Activated naive CD8-positive, alpha-beta T cell (primary cell): ENCODE results near the gene SCYL1.

Experiments
- H3K27ac Mint-ChIP-seq: one replicate; pipeline ENCODE4 v1.8.0; 2021; ENCODE audit warnings: mixed read lengths
- H3K27me3 Mint-ChIP-seq: one replicate; pipeline ENCODE4 v1.8.0; 2021; ENCODE audit warnings: mixed read lengths
- H3K36me3 Mint-ChIP-seq: one replicate; pipeline ENCODE4 v1.8.0; 2021; ENCODE audit warnings: mixed read lengths
- H3K4me1 Mint-ChIP-seq: one replicate; pipeline ENCODE4 v1.8.0; 2021; ENCODE audit warnings: low read depth, mixed read lengths
- H3K4me3 Mint-ChIP-seq: one replicate; pipeline ENCODE4 v1.8.0; 2021; ENCODE audit warnings: mild to moderate bottlenecking, mixed read lengths
- H3K9me3 Mint-ChIP-seq: one replicate; pipeline ENCODE4 v1.8.0; 2021; ENCODE audit warnings: low read depth, mixed read lengths

Gene SCYL1

DNA sequence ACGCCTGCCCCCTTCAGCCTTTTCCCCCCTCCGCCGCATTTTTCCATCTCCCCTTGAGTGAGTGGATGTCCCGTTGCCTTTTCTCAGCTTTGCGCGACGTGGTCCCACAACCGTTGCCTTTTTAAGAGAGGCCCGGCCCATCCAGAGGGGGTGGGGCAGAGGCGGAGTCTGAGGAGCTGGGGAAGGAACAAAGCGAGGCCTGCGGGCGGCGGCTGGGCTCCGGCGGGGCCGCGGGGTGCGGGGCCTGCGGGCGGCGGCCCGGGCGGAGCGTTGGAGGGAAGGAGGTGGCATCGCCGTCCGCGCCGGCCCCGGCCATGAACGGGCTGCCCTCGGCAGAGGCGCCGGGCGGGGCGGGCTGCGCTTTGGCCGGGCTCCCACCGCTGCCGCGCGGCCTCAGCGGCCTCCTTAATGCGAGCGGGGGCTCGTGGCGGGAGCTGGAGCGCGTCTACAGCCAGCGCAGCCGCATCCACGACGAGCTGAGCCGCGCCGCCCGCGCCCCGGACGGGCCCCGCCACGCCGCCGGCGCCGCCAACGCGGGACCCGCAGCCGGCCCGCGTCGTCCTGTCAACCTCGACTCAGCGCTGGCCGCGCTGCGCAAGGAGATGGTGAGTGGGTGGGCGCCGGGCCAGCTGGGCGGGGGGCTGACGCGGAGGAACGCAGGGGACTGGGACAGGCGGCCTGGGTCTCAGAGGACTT, 47.6 kb downstream of the SCYL1 start, which contains the start of gene FAM89B:
FAM89B (plus strand) TSS at position 183 of the 696 bp plus-strand sequence; CDS start at position 315, 132 bp downstream.
- Mint-ChIP-seq H3K36me3 (peaks cover 8% of the 10 kb centered on the region), H3K27ac (peak within 1 kb of the TSS; percentile 83), H3K4me3 (peak within 1 kb of the TSS; percentile 99), H3K9me3 (no peaks in the 10 kb centered on the region), H3K4me1 (peaks cover 54% of the 10 kb centered on the region), H3K27me3 (no peaks in the 10 kb centered on the region)

DNA sequence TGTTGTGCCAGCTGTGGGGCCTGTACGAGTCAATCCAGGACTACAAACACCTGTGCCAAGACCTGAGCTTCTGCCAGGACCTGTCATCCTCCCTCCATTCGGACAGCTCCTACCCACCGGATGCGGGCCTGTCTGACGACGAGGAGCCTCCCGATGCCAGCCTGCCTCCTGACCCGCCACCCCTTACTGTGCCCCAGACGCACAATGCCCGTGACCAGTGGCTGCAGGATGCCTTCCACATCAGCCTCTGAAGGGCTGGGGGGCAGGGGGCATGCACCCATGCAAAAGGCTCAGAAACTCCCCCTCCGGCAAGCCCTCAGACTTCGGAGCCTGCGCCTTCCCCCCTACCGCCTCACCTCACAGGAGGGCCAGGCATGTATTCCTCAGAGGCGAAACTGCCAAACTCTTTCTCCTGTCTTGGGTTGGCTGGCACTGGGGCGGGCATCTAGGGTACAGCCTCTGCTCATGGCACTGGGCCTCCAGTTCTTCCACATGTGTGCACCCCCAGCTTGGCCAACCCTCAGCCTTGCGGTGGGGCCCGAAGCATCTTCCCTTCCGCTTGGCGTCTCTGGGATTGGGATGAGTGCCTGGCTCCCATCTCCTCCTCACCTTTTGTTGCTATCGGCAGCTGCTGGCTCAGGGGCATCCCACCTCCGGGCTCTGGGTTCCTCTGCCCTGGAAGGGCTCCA, 48.7 kb downstream of the SCYL1 start:
- H3K27ac Mint-ChIP-seq = peak overlapping the region; percentile 84
- peaks cover 58% of the 10 kb centered on the region for H3K4me1 Mint-ChIP-seq
- no peaks in the 10 kb centered on the region for H3K9me3 Mint-ChIP-seq
- H3K4me3 Mint-ChIP-seq = peak overlapping the region; percentile 87
- no peaks in the 10 kb centered on the region for H3K27me3 Mint-ChIP-seq
- peaks cover 5% of the 10 kb centered on the region for H3K36me3 Mint-ChIP-seq

DNA sequence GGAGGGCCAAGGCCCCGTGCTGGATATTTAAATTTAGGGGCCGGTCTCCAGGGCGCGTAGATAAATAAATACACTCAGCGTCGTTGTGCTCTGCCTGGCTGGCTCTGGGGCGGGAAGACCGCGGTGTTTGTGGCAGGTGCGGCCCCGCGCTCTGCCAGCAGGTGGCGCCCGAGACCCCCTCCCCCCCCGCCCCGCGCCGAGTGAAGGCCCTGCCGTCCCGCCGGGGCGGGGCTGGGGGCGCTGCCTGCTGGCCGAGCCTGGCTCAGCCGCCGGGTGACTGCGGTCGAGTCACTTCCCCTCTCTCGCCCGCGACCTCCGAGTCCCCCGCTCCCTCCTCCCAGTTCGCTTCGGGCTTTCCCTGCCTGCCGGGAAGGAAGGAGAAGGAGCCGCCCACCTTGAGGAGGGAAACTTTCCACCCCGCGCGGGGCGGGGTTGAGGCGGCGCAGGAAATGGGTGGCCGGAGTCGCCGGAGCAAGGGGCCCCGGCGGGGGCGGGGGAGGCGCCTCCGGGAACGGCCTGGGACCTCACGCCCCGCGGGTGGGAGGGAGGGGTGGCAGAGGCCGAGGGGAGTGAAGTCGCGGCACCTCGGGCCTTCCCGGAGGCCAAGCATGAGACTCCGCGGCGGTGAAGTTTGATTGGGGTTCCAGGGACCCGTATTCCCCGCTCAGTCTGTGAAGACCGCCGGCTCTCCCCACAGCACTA, 49.4 kb downstream of the SCYL1 start:
- Mint-ChIP-seq H3K27me3 (no peaks in the 10 kb centered on the region), H3K36me3 (peaks cover 5% of the 10 kb centered on the region), H3K4me3 (peak overlapping the region; percentile 90), H3K4me1 (peaks cover 54% of the 10 kb centered on the region), H3K9me3 (no peaks in the 10 kb centered on the region), H3K27ac (peak overlapping the region; percentile 91)

DNA sequence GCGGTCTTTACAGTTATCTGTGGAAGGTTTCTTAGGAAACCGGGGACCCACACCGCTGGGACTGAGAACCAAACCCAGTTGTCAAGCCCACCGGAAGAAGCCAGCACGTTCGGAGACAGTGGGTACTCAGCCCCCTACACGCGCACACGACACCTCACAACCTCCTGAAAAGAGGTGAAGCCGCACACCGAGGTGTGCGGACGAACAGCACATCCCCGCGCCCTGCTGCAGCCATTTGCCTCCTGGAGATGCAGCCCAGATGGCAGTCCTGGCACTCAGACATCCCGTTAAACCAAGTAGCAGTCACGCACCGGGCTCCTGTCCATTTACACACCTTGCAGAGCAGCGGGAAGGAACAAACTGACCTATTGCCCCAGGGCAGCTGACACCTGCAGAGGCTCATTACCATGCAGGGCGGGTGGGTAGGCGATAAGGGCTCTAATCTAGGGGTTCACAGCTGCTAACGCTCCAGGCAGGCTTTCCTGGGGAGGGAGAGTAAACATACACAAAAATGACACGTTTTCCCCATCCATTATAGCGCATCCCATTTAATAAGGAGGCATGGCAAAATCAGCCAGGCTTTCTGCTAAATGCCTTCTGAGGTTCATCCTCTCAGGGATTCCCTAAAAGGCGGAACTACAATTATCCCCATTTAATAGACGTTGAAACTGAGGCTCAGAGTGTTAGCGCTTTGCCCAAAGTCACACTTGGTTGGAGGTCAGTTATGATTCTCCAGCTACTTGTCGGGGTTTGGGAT, 50.1 kb downstream of the SCYL1 start:
- H3K4me3 Mint-ChIP-seq = peak overlapping the region; percentile 90
- no peaks in the 10 kb centered on the region for H3K9me3 Mint-ChIP-seq
- peaks cover 5% of the 10 kb centered on the region for H3K36me3 Mint-ChIP-seq
- H3K4me1 Mint-ChIP-seq = peaks cover 52% of the 10 kb centered on the region
- no peaks in the 10 kb centered on the region for H3K27me3 Mint-ChIP-seq
- peak overlapping the region; percentile 91 for H3K27ac Mint-ChIP-seq

DNA sequence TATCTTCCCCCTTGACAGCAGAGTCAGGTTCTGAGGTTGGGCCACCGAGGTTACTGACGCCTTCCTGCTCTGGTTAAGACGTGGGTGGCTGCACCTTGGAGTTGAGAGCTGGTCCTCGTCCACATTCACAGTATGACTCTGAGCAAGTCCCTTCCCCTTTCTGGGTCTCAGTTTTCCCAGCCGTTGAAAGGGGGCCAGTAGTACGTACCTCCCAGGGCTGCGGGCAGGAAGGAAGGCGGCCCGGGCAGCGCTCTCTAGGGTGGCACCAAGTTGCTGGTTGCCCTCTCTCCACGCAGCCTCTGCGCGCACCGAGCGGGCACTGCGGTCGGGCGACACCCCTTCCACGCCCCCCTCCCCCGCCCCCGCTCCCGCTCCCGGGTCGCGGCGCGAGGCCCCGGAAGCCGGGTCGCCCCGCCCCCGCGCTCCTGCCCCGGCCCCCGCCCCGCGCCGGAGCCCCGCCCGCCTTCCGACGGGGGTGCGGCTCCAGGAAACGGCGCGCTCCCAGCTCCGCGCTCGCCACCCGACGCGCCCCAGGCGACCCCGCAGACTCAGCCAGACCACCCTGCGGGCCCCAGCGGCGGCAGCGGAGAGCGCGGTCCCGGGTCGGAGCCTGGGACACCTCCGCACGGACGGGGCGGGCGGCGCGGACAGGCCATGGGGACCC, 50.8 kb downstream of the SCYL1 start, which contains the start of gene EHBP1L1:
EHBP1L1 (plus strand) TSS at position 486 of the 664 bp plus-strand sequence. CDS start 250 bp downstream, outside the sequence.
- Mint-ChIP-seq H3K27ac (peak within 1 kb of the TSS; percentile 91), H3K9me3 (no peaks in the 10 kb centered on the region), H3K4me3 (peak within 1 kb of the TSS; percentile 90), H3K27me3 (no peaks in the 10 kb centered on the region), H3K4me1 (peaks cover 50% of the 10 kb centered on the region), H3K36me3 (peaks cover 4% of the 10 kb centered on the region)

DNA sequence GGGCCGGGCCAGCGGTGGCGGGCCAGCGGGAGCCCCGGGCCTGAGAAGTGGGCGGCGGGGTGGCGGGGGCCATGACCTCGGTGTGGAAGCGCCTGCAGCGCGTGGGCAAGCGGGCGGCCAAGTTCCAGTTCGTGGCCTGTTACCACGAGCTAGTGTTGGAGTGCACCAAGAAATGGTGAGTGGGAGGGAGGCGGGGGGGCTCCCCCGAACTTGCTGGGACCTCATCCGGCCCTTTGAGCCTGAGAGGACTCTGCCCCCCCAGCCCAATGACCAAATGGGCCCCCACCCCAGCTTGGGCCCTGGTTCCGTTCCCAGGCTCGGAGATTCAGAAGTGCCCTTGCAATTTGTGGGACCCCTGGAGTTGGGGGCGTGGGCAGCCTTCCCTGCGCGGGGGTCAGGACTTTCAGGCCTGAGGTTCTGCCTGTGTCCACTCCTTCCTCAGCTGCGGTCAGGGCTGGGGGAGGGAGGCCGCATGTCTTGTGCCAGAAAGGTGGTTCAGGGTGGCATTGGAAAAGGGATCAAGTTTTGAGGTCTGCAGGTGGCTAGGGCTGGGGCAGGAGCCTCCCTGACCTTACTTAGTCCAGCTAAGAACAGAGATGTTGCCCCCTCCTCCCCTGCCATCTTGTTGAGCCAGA, 51.5 kb downstream of the SCYL1 start:
- Mint-ChIP-seq H3K36me3 (peaks cover 4% of the 10 kb centered on the region), H3K4me1 (peaks cover 47% of the 10 kb centered on the region), H3K4me3 (peak overlapping the region; percentile 85), H3K27ac (peak overlapping the region; percentile 72), H3K27me3 (no peaks in the 10 kb centered on the region), H3K9me3 (no peaks in the 10 kb centered on the region)

DNA sequence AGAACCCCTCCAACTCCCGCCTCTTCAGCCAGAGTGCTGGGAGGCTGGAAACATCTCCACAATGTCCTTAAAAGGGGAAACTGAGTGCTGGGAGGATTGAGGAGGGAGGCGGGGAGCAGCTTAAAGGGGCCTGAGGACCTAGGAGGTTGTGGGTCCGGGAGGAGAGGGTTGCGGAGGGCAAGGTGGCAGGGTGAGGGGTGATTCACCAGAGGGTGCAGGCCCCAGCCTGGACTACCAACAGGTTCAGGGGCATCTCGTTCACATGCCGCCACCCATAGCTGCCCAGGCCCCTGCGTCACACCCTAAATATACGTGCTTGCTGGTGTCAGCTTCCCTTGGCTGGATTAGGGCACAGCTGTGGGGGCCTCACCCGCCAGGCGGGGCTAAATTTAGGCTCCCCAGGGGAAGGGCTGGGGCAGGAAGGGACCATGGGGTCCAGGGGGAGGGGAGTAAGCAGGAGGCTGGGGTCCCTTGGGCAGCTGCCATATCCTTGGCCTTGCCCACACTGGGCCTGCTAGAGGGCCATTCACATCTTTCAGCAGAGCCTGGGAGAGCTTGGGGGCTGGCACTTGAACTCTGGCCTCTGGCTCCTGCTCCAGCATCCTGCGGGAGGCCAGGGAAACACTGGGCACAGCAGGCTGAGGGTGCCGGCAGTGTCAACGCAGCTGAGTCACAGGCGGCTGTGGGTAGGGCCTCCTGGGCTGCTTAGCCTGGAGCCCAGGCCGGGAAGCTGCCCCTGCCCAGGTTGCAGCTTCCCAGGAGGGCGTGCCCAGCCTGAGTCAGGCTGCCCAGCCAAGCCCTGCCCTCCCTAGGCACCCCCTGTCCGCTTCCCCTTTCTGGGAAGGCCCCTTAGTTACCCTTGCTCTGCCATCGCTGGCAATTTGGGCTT, 52.2 kb downstream of the SCYL1 start:
- Mint-ChIP-seq H3K4me3 (peak overlapping the region; percentile 85), H3K36me3 (peaks cover 2% of the 10 kb centered on the region), H3K27ac (peak overlapping the region; percentile 72), H3K27me3 (no peaks in the 10 kb centered on the region), H3K9me3 (no peaks in the 10 kb centered on the region), H3K4me1 (peaks cover 40% of the 10 kb centered on the region)

DNA sequence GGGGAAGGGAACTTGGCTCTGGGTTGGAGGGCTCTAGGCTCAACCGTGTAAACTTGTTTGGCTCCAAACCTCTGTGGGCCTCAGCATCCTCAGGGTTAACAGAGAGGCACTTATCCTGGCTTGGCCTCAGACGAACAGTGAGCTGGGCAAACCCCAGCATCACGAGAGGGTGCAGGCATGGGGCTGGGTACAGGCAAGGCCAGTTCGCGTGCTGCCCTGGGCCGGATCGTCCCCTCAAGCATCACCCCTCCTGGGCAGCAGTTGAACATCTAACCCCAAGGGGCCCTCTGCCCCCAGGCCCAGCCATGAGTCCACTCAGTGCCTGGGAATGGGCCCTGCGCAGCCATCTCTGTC, 52.9 kb downstream of the SCYL1 start:
- H3K4me1 Mint-ChIP-seq = peaks cover 37% of the 10 kb centered on the region
- H3K4me3 Mint-ChIP-seq = peak overlapping the region; percentile 55
- H3K27me3 Mint-ChIP-seq = no peaks in the 10 kb centered on the region
- no peaks in the 10 kb centered on the region for H3K9me3 Mint-ChIP-seq
- no peak overlapping the region for H3K27ac Mint-ChIP-seq
- H3K36me3 Mint-ChIP-seq = peaks cover 2% of the 10 kb centered on the region

DNA sequence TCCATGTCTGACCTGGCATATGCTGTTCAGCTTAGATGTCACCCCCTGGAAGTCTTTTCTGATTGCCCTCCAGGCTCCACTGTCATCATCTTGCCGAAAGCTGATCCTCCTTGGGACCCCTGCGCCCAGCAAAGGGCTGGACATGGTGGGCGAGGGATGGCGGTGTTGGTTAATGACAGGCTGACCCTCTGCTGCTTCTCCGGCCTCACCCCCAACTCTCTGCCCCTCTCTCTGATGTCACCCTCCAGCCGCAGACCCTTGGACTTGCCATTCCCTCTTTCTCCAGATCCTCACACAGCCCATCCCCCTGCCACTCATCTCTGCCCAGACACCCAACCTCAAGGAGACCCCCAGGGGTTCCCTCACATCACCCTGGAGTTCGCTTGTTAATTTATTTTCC, 53.3 kb downstream of the SCYL1 start:
- H3K27ac Mint-ChIP-seq = peak overlapping the region; percentile 76
- H3K9me3 Mint-ChIP-seq = no peaks in the 10 kb centered on the region
- peak overlapping the region; percentile 68 for H3K4me3 Mint-ChIP-seq
- no peaks in the 10 kb centered on the region for H3K36me3 Mint-ChIP-seq
- H3K27me3 Mint-ChIP-seq = no peaks in the 10 kb centered on the region
- H3K4me1 Mint-ChIP-seq = peaks cover 35% of the 10 kb centered on the region

DNA sequence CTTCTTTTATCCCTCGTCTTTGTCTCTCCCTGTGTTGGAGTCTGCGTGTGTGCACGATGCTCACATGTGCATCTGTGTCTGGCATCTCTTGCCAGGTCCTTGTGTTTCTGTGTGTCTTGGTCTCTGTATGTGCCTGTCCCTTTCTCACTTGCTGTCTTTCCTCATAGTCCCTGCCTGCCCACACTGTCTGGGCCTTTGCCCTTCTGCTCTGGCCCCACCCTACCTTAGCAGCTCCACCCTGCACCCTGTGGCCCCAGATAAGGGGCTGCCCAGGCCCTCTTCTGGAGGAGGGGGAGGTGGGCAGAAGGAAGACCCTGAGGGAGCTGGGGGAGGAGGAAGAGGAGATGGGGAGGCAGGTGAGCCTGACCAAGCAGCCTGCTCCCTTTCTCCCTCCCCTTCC, 53.8 kb downstream of the SCYL1 start:
- Mint-ChIP-seq H3K27ac (peak overlapping the region; percentile 76), H3K4me1 (peaks cover 30% of the 10 kb centered on the region), H3K4me3 (peak overlapping the region; percentile 68), H3K36me3 (no peaks in the 10 kb centered on the region), H3K27me3 (no peaks in the 10 kb centered on the region), H3K9me3 (no peaks in the 10 kb centered on the region)

DNA sequence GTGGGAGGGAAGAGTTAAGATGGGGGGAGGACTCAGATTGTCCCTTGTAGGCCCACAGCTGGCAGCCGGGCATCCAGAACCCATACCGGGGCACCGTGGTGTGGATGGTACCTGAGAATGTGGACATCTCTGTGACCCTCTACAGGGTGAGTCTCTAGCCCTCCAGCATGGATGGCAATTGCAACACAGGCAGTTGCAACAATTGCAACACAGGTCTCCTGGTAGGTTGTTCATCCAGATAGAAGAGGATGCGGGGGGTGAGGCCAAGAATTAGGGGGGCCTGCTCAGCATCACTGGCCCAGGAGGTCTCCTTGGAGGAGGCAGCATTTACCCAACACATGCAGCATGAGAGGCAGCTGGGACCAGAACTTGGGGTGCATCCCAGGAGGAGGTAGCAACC, 54.4 kb downstream of the SCYL1 start:
- H3K27me3 Mint-ChIP-seq = no peaks in the 10 kb centered on the region
- H3K4me1 Mint-ChIP-seq = peaks cover 26% of the 10 kb centered on the region
- H3K36me3 Mint-ChIP-seq = no peaks in the 10 kb centered on the region
- H3K9me3 Mint-ChIP-seq = no peaks in the 10 kb centered on the region
- no peak overlapping the region for H3K4me3 Mint-ChIP-seq
- H3K27ac Mint-ChIP-seq = no peak overlapping the region

DNA sequence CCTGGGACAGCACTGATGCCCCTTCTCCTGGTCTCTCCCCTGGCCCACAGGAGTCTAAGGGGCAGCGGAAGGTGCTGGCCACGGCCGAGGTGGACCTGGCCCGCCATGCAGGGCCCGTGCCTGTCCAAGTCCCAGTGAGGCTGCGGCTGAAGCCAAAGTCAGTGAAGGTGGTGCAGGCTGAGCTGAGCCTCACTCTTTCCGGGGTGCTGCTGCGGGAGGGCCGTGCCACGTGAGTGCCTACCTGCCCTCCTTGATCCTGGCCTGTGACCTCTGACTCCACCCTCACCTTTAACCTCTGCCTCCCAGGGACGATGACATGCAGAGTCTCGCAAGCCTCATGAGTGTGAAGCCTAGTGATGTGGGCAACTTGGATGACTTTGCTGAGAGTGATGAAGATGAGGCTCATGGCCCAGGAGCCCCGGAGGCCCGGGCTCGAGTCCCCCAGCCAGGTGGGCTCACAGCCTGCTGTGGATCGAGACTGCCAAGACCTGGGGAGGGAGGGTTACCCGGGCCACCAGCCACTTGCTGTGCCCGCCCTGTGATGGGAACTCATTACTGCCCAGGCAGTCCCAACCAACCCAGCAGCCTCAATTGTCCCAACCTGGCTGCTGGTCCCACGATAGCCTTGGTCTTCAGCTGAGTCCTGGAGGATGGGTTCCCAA, 55.3 kb downstream of the SCYL1 start:
- Mint-ChIP-seq H3K4me1 (peaks cover 22% of the 10 kb centered on the region), H3K9me3 (no peaks in the 10 kb centered on the region), H3K4me3 (no peak overlapping the region), H3K27me3 (no peaks in the 10 kb centered on the region), H3K27ac (no peak overlapping the region), H3K36me3 (no peaks in the 10 kb centered on the region)

DNA sequence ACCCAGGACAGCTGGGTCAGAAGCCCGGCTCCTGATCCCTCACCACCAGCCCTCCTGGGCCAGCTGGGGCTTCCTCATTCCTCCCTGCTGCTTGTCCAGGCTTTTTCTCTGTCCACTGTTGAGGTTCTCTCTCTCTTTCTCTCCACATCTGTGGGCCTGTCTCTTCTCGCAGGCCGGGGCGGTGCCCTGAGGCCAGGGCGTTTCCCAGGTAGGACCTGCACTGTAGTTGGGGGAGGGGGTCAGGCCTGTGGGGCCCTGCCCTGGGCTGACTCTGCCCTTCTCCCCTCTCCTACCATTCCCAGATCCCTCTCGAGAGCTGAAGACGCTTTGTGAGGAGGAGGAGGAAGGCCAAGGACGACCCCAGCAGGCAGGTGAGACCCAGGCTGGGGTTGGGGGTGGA, 55.9 kb downstream of the SCYL1 start:
- Mint-ChIP-seq H3K27me3 (no peaks in the 10 kb centered on the region), H3K4me1 (peaks cover 17% of the 10 kb centered on the region), H3K9me3 (no peaks in the 10 kb centered on the region), H3K36me3 (no peaks in the 10 kb centered on the region), H3K4me3 (no peak overlapping the region), H3K27ac (no peak overlapping the region)
